NCI-H345 (cell line): Measurements from ENCODE around the gene EARS2.
"Not testable (repeated sequence)": the region's sequence is repeated elsewhere in the genome, so short reads cannot be mapped to it uniquely, and the experiment has no call there.

Experiments used
- DNase-seq: peaks from one replicate; lab custom pipeline; 2025; lab: John Stamatoyannopoulos, UW

Gene EARS2

DNA sequence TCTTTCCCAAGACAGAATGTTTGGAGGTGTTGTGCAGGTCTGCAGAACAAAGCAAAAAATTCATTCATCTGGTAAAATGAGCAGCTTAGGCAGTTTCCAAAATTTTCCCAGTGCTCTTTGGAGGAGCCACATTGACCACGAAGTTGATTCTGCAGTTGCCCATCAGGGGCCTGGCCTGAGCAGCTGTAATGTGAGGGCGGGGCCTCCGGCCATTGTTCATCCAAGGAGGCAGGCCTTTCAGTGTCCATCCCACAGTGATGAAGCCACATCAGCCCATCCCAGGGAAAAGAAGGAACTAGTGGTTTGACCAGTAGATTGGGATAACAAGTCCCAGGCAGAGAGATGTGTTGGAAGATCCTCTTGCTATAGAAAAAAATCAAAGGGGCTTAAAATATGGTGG lies 10.5 kb upstream of the EARS2 start:
- no peak for DNase-seq

DNA sequence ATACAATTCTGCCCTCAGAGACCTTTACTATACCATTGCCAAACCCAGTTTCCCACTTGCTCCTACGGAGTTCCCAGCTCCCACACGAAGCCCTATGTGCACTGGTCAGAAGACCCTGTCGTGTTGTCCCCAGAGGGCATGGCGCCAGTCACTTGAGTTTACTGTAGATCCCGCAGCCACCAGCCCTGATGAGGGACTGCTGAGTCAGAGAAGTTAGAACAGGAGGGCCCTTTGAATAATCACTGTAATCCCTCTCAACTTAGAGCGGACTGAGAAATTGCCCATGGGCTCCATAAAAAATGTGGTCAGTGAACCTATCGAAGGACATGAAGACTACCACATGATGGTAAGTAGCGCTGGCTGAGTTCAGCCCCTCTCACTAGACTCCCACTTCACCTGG lies 9.6 kb upstream of the EARS2 start:
- DNase-seq = no peak

DNA sequence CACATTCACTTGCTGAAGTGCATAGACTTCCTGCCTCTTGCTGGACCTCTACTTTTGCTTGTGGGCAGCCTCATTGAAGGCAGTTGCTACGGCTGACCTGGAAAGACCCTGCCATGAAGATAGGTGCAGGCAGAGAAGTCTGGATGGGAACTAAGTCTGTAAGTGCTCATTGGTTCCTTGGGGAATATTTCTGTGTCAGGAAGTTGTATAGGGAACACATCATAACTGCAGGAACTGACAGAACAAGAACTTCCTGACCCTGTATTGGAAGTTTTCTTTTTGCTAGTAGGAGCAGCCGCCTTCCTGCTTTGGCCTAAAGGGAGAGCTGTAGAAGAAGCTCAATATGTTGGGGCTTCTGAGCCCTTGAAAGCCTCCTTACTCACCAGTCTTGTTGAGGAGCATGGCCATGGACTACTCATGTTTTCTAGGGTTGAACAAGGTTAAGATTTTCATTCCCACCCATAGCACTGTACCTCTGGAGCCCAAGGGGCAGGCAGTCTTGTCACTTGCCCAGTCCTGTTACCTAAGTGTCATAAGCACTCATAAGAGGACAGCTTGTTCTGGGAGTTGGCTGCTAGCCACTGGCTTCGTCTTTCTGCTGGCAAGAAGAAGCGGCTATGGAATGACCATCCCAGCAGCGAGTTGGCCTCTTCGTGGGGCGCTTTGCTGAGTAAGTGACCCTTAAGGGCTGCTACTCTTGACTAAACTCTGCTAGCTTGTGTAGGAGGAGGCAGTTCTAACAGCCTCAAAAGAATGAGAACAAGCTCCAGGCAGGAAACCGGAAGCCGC lies 7.6 kb upstream of the EARS2 start:
- DNase-seq = no peak

DNA sequence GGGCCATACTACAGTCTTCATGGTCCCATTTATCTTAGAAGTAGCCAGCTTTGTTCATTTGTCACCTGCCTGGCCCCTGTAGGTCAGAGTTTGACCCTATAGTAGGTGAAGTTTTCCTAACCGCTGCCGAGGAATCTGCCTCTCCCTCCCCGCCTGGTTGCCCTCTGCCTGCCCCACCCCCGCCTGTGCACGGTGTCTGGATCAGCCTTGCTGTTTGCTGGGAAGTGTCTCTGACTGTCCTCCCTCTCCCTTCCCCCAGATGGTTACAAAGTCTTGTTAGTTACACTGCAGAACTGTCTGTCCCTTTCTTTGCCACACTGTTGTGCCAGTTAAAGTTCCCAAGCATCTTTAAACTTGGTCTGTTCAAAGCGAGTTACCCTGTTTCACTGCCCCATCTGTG lies 6.0 kb upstream of the EARS2 start:
- no peak for DNase-seq

DNA sequence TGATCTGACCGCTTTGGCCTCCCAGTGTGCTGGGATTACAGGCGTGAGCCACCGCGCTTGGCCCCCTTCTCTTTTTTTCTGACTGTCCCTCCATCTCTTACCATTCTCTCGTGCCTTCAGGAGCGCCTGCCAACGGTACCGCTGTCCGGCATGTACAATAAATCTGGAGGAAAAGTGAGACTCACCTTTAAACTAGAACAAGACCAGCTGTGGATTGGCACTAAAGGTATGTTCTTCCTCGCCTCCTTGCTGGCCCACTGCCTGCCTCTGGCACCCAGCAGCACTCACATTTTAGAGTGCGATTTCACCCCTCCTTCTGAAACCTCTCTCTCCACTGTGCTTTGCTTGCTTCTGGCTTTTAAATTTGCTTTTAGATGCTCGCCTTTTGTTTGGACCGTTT lies 5.4 kb upstream of the EARS2 start:
- no peak for DNase-seq

DNA sequence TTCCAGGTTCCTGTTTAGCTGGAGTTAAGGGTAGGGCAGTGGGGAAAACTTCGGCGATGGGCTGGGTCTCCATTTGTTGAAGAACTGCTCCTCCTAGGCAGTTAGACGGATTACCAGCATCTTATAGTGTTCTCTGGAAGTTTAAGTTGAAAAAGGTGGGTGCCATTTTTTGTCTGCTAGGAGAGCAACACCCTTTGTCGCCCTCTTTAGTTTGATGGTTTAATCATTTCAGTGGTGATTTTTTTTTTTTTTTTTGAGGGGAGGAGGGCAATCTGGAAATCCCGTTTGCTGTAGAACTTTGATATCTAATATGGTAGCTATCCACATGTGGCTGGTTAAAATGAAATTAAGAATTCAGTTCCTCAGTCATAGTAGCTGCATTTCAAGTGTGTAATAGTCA lies 4.4 kb upstream of the EARS2 start:
- no peak for DNase-seq

DNA sequence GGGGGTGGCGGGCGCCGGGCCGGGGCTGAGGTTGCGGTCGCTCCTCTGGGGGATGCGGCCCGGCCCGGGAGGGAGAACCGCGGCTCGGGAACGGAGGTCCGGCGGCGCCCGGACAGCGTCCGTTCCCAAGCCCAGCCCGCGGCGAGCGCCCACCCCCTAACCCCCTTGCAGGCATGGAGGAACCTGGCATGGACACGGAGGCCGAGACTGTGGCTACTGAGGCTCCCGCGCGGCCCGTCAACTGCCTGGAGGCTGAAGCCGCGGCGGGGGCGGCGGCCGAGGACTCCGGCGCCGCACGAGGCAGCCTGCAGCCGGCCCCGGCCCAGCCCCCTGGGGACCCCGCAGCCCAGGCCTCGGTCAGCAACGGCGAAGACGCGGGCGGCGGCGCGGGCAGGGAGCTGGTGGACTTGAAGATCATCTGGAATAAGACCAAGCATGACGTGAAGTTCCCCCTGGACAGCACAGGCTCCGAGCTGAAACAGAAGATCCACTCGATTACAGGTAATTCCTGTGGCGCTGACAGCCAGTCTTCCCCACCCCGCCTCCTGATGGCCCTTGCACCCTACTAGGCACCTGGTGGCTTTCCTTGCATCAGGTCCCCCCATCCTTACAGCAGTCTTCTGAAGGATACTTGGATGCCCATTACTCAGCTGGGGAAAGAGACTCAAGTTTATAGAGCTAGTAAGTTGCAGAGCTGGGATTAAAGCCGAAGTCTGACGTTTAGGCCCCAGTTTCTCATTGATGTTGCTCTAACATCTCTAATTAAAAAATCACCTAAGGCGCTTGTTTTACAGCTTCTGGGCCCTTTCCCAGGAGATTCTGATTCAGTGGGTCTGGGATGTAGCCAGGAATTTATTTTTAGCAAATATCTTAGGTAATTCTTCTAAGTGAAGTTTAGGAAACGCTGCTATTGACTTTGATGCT lies 891 bp upstream of the EARS2 start:
- no peak for DNase-seq

DNA sequence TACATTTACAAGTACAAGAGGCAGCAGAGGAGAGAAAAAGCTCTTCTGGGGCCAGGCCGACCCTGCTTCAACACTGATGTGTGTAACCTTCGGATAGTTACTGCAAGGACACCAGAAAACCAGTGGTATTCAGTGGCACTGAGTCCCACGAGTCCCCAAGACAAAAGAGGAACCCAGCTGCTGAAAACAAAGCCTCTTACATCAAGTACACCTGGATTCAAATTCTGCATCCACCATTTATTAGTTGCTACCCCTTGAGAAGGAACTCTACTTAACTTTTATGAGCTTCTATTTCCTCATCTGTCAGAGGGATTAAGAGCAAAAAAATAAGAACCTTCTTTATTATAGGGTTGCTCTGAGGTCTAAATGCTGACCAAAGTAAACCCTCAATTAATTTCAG lies 2.6 kb downstream of the EARS2 start:
- no peak for DNase-seq

DNA sequence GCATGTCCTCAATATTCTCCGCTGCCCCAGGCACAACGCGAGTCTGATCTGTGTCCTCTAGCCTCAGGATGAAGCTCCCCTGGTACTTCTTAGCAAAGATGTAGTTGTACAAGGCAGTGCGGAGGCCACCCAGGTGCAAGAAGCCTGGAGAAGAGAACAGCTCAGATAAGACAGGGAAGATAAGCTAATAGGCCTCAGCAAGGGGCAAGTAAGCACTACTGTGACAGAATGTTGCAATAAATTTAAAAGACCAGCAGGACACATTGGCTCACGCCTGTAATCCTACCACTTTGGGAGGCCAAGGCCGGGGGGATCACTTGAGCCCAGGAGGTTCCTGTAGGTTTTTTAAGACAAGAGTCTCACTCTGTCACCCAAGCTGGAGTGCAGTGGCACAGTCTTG lies 5.0 kb downstream of the EARS2 start:
- no peak for DNase-seq

DNA sequence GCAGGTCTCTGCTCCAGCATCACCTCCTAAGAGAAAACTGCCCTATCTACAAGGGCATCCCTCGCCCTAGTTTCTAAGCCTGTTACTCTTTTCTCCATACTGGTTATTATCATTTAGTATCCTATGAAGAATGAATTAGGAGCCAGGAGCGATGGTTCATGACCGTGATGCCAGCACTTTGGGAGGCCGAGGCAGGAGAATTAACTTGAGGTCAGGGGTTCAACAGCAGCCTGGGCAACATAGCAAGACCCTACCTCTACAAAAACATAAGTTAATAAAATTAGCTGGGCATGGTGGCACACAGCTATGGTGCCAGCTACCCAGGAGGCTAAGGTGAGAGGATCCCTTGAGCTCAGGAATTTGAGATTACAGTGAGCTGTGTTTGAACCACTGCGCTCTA lies 7.2 kb downstream of the EARS2 start:
- no peak for DNase-seq

DNA sequence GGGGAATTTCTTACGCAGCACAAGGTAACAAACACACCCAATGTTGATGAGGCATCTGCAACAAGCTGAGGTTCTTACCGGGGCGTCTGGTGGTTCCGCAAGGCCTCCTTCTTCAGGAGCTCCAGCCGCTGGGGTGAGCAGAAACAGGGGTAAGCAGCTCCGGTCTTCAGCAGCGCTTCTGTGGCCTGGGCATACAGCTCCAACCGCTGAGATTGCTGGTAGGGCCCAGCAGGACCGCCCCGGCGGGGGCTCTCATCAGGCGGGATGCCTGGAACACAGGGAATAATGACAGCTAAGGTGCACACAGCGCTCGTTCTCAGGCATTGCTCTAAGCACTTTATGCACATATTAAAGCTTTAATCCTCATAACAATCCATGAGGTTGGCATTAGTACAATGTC lies 12.7 kb downstream of the EARS2 start:
- DNase-seq = no peak

DNA sequence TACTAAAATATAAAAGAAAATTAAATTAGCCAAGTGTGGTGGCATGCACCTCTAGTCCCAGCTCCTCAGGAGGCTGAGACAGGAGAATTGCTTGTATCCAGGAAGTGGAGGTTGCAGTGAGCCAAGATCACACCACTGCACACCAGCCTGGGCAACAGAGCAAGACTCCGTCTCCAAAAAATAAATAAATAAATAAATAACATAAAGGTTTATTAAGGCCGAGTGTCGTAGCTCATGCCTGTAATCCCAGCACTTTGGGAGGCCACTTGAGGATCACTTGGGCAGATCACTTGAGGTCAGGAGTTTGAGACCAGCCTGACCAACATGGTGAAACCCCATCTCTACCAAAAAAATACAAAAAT lies 16.4 kb downstream of the EARS2 start:
- DNase-seq = not testable (repeated sequence)

DNA sequence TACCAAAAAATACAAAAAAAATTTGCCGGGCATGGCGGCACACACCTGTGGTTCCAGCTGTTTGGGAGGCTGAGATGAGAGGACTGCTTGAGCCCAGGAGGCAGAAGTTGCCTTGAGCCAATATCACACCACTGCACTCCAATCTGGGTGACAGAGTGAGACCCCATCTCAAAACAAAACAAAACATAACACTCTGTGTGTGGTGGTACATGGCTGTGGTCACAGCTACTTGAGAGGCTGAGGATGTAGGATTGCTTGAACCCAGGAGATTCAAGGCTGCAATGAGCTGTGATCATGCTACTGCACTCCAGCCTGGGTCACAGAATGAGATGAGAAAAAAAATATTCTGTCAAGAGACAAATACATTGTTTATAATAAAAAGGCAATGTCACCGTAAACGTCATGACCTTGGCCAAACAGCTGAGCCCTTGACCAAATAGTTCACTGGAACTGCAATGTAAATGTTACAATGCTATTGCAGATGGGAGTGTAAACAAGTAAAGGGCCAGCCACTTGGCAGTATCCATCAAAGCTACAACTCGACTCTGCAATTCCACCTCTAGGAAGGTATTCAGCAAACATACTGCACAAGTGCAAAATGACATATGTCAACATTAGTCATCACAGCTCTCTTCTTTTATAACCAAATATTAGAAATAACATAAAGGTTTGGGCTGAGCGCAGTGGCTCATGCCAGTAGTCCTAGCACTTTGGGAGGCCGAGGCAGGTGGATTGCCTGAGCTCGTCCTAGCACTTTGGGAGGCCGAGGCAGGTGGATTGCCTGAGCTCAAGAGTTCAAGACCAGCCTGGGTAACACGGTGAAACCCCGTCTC lies 16.9 kb downstream of the EARS2 start:
- DNase-seq = no peak

DNA sequence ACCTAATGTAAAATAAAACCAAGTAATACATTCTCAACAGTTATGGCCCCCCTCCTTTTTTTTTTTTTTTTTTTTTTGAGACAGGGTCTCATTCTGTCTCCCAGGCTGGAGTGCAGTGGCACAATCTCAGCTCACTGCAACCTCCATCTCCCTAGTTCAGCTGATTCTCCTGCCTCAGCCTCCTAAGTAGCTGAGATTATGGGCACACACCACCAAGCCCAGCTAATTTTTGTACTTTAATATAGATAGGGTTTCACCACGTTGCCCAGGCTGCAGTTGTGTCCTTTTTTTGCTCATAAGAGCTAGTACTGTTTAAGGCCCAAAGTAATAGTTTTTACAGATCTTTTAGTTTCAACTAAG lies 18.3 kb downstream of the EARS2 start:
- no peak for DNase-seq

DNA sequence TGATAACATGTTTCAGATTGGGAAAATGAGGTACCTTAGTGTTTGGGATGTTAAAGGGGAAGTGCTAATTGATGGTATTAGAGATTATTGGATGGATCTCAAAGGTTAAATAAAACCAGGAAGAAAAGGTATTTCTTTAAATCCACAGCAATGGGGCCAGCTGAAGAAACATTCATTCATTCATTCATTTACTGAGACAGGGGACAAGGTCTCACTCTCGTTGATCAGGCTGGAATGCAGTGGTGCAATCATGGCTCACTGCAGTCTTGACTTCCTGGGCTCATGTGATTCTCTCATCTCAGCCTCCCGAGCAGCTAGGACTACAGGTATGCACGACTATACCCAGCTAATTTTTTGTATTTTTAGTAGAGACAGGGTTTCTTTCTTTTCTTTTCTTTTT lies 19.8 kb downstream of the EARS2 start:
- no peak for DNase-seq

DNA sequence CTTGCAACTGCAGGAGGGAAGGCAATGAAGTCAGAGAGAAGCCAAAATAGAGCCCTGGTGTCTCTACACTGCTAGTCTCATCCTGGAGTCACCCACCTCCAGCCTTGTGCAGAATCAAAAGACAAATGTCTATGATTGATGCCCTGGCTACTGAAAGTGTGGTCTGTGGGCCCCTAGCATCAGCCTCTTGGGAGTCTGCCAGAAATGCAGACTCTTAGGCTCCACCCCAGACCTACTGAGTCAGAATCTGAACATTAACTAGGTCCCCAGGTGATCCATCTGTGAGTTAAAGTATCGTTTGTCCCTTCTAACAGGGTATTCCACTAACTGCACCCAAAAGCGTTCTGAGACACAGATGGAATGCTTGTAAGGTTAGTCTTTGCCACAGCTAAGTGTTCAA lies 21.2 kb downstream of the EARS2 start:
- DNase-seq = no peak

DNA sequence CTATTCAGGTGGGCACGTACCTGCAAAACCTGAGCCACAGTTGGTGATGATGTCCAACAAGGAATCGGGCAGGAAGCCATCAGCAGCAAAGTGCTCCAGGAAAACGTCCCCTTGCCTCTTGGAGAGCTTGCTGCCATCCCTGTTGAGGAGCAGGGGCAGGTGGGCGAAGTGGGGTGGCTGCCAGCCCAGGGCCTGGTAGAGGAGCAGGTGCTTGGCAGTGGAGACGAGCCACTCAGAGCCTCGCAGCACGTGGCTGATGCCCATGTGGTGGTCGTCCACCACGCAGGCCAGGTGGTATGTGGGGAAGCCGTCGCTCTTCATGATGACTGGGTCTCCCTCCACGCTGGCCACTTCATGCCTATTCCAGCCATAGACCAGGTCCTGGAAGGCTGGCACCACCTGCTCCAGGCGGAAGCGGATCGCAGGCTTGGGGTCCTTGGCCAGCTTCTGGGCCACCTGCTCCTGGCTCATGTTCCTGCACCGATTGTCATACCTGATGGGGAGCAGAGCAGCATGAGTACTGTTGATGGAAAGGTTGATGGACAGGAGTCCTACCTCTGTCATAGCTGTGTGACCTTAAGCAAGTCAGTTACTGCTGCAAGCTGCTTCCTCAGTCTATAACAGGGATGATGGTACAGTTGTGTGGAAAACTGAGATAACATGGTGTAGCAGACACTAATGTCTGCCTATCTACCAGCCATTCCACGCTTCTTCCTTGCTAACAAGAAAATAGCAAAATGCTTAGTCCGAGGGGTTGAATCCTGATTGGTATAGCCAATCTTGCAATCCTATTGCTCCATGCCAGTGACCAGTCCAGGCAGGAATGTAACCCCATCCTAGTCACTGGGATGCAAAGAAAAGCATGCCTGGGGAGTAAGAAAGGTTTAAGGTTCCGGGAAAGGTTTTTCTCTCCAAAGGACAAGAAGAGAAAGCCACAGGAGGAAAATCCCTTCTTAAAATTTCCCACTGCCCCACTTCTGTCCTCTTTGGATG lies 22.0 kb downstream of the EARS2 start:
- DNase-seq = no peak

DNA sequence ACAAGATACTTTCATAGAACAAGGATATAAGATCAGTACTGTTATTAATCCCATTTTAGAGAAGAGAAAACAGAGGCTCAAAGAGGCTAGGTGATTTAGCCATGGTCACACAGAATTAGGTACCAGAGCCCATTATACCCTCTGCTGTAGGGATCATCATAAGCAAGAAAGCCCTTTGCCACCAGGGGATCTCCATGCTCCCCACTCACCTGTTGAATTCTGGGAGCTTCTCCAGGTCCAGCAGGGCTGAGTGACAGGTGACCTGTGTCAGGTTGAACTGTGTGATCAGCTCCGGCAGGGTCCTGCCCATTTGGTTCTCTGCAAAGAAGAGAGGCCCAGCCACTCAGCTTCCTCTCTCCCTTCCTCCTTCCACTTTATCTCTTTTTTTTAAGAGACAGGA lies 24.7 kb downstream of the EARS2 start:
- DNase-seq = no peak

DNA sequence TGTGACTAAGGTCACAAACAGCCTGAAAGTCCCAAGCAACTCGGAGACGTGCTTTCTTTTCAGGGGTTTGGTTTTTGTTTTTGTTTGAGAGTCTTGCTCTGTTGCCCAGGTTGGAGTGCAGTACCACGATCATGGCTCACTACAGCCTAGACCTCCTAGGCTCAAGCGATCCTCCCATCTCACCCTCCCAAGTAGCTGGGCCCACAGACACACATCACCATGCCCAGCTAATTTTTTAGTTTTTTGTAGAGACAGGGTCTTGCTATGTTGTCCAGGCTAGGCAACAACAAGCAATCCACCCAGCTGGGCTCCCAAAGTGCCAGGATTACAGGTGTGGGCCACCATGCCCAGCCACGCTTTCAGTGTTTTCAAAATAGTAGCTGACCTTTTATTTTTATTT lies 27.1 kb downstream of the EARS2 start:
- no peak for DNase-seq

DNA sequence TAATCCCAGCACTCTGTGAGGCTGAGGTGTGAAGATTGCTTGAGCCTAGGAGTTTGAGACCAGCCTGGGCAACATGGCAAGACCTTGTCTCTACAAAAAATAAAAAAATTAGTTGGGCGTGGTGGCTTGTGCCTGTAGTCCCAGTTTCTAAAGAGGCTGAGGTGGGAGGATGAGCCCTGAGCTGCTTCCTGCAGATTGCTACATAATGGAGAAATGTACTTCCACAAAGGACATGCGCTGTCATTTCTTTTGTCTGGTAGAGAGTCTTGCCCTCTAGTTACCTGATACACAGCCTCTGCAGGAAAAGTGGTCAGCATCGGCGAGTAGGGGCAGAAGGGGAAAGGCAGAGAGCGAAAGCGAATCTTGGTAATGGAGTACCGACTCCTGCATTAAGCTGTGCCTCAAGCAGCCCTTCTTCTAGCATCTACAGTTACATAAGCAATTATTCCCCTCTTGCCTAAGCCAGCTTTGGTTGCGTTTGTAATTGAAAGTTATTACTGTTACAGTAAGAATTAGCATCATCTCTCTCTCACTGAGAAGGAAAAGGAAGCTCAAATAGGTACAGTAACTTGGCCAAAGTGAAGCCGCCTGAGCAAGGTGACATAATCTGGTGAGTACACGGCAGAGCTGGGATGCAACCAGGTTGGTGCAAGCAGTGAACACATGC lies 28.4 kb downstream of the EARS2 start:
- DNase-seq = no peak
